Smooth muscle cell (in vitro differentiated cells): ENCODE results near the gene MAPKAPK3. TPM values are rescaled to one million over a fixed set of nuclear protein-coding genes. Genes with fewer than 3 reads are reported as not detected.
"Not testable (repeated sequence)": the region's sequence is repeated elsewhere in the genome, so short reads cannot be mapped to it uniquely, and the experiment has no call there.

Source experiments
- DNase-seq: peaks from one replicate; lab custom pipeline; 2025; ENCODE audit not compliant: unreplicated experiment; lab: John Stamatoyannopoulos, UW
- H2AFZ ChIP-seq: fragments of 200-600 bp; sonication (generic); 2 replicates; pipeline ENCODE4 v1.6.0; 2016; ENCODE audit warnings: antibody characterized with exemption, low read depth, mild to moderate bottlenecking
- H3F3A ChIP-seq: fragments of 200-600 bp; sonication (generic); 2 replicates; pipeline ENCODE4 v1.6.0; 2017; ENCODE audit warnings: antibody characterized with exemption, low read depth
- H3K27ac ChIP-seq: fragments of 200-600 bp; sonication (generic); 2 replicates; pipeline ENCODE4 v1.5.1; 2016; ENCODE audit warnings: low read depth, mild to moderate bottlenecking
- H3K27me3 ChIP-seq: fragments of 200-600 bp; sonication (generic); 2 replicates; pipeline ENCODE4 v1.6.1; 2016; ENCODE audit warnings: low read depth, mild to moderate bottlenecking
- H3K36me3 ChIP-seq: fragments of 200-600 bp; sonication (generic); 2 replicates; pipeline ENCODE4 v1.5.1; 2016; ENCODE audit warnings: low read depth
- H3K4me1 ChIP-seq: fragments of 200-600 bp; sonication (generic); 2 replicates; pipeline ENCODE4 v1.5.1; 2016; ENCODE audit warnings: low read depth
- H3K4me2 ChIP-seq: fragments of 200-600 bp; sonication (generic); 2 replicates; pipeline ENCODE4 v1.6.0; 2016; ENCODE audit warnings: mild to moderate bottlenecking
- H3K4me3 ChIP-seq: fragments of 200-600 bp; sonication (generic); 2 replicates; pipeline ENCODE4 v1.5.1; 2016; ENCODE audit warnings: mild to moderate bottlenecking
- H3K79me2 ChIP-seq: fragments of 200-600 bp; sonication (generic); 2 replicates; pipeline ENCODE4 v1.6.0; 2016; ENCODE audit warnings: low read depth, mild to moderate bottlenecking
- H3K9ac ChIP-seq: fragments of 200-600 bp; sonication (generic); 2 replicates; pipeline ENCODE4 v1.6.0; 2016; ENCODE audit warnings: low read depth
- H3K9me3 ChIP-seq: fragments of 200-600 bp; sonication (generic); replicated peaks from 2 replicates; pipeline ENCODE4 v1.5.1; 2016; ENCODE audit warnings: low read depth
- H4K20me1 ChIP-seq: fragments of 200-600 bp; sonication (generic); 2 replicates; pipeline ENCODE4 v1.6.0; 2016; ENCODE audit warnings: low read depth
- WGBS: methylation state at CpG from one replicate; pipeline ENCODE4 v1.1.7; 2016; ENCODE audit warnings: low lambda C conversion rate; 5-methylcytosine and 5-hydroxymethylcytosine counted together
- polyA plus RNA-seq: library from polyadenylated mRNA; unstranded; fragments of >200 nt; fragmentation: Nextera tagmentation; extraction: Ambion mirVana; gene quantifications from 2 replicates; pipeline ENCODE4 v1.2.1, GENCODE V29; 2016
- total RNA-seq: library from RNA; depleted of rRNA; stranded (reverse); fragments of >200 nt; gene quantifications from 2 replicates; pipeline ENCODE4 v1.2.3, GENCODE V29; 2014
- TF ChIP-seq, protein P1 (sequence below): fragments of 200-600 bp; sonication (generic); IDR thresholded peaks from 2 replicates; pipeline ENCODE4 v1.5.1; 2017; ENCODE audit warnings: borderline replicate concordance, mild to moderate bottlenecking, antibody characterized with exemption; ENCODE audit not compliant: insufficient read depth, poor library complexity, severe bottlenecking

The MAPKAPK3 gene
- total and polyA plus RNA-seq, 2 experiments from 2014 or later: 17.1 to 18.7 TPM

DNA sequence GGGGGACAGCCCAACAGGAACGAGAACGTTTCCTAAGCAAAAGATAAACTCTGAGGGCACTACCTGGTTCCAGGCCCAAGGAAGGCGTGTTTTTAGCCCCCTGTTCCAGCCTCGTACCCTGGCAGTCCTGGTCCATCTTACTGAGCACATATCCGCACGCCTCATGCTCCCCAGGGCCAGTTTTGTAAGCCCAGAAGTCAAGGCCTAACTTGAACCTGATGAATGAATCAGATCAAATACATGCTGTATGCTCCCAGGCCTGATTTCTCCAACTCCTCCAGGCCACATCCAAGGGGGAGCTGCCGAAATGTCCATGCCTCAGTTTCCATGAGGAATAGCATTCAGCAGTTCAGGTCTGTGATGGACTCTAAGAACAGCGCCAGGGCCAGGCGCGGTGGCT, 43.4 kb downstream of the MAPKAPK3 start:
- Histone ChIP-seq H3K36me3 (no peaks in the 10 kb centered on the region), H3K9ac (no peak overlapping the region), H3F3A (no peaks in the 10 kb centered on the region), H2AFZ (no peak overlapping the region), H3K27me3 (no peaks in the 10 kb centered on the region), H3K4me1 (no peaks in the 10 kb centered on the region), H3K9me3 (no peaks in the 10 kb centered on the region), H3K79me2 (no peaks in the 10 kb centered on the region), H3K4me2 (no peak overlapping the region), H3K27ac (no peak overlapping the region), H3K4me3 (no peak overlapping the region), H4K20me1 (no peaks in the 10 kb centered on the region)
- TF ChIP-seq, protein P1, sequence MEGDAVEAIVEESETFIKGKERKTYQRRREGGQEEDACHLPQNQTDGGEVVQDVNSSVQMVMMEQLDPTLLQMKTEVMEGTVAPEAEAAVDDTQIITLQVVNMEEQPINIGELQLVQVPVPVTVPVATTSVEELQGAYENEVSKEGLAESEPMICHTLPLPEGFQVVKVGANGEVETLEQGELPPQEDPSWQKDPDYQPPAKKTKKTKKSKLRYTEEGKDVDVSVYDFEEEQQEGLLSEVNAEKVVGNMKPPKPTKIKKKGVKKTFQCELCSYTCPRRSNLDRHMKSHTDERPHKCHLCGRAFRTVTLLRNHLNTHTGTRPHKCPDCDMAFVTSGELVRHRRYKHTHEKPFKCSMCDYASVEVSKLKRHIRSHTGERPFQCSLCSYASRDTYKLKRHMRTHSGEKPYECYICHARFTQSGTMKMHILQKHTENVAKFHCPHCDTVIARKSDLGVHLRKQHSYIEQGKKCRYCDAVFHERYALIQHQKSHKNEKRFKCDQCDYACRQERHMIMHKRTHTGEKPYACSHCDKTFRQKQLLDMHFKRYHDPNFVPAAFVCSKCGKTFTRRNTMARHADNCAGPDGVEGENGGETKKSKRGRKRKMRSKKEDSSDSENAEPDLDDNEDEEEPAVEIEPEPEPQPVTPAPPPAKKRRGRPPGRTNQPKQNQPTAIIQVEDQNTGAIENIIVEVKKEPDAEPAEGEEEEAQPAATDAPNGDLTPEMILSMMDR: no peak
- 92% methylated on average over 10 of the region's 10 CpGs for WGBS
- DNase-seq: no peak

DNA sequence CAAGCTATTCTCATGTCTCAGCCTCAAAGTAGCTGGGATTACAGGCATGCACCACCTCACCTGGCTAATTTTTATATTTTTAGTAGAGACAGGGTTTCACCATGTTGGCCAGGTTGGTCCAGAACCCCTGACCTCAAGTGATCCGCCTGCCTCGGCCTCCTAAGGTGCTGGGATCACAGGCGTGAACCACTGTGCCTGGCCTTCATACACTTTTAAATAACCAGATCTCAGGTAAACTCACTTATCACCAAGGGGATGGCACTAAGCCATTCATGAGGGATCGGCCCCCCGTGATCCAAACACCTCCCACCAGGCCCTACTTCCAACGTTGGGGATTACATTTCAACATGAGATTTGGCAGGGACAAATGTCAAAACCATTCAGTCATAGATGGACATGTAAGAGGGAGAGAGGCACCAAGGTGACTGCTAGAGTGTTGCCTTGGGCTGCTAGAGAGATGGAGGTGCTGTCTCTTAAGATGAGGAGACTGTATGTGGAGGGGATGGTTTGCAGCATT, 44.4 kb downstream of the MAPKAPK3 start:
- Histone ChIP-seq H3K36me3 (no peaks in the 10 kb centered on the region), H3K27me3 (no peaks in the 10 kb centered on the region), H3K4me3 (no peak overlapping the region), H3K4me1 (no peaks in the 10 kb centered on the region), H3K9me3 (no peaks in the 10 kb centered on the region), H3F3A (no peaks in the 10 kb centered on the region), H2AFZ (no peak overlapping the region), H3K27ac (no peak overlapping the region), H3K4me2 (no peak overlapping the region), H3K79me2 (no peaks in the 10 kb centered on the region), H4K20me1 (no peaks in the 10 kb centered on the region), H3K9ac (no peak overlapping the region)
- WGBS: 89% methylated on average over 6 of the region's 6 CpGs
- TF ChIP-seq, protein P1: no peak
- no peak for DNase-seq

DNA sequence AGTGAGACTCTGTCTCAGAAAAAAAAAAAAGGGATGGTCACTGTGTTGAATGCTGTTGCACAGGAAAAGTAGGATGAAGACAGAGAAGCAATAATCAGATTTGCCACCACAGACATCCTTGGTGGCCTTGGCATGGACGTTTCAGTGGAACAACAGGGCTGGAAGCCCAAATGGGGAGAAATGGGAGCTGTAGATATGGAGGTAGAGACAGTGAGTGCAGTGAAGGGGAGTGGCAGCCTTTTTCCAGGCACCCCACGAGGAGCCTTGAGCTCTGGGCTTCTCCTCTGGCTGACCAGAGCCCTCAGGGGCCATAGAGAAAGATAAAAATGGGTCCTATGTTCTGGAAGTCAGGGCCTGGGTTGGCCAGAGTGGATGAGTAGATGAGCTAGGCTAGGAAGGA, 45.5 kb downstream of the MAPKAPK3 start:
- TF ChIP-seq, protein P1: no peak
- H3K9ac ChIP-seq: no peak overlapping the region
- H4K20me1 ChIP-seq: no peaks in the 10 kb centered on the region
- H3K4me2 ChIP-seq: no peak overlapping the region
- no peak for DNase-seq
- no peak overlapping the region for H3K27ac ChIP-seq
- H3K27me3 ChIP-seq: no peaks in the 10 kb centered on the region
- no peaks in the 10 kb centered on the region for H3K36me3 ChIP-seq
- 75% methylated on average over 2 of the region's 2 CpGs for WGBS
- H3F3A ChIP-seq: no peaks in the 10 kb centered on the region
- H3K79me2 ChIP-seq: no peaks in the 10 kb centered on the region
- H3K9me3 ChIP-seq: no peaks in the 10 kb centered on the region
- no peaks in the 10 kb centered on the region for H3K4me1 ChIP-seq
- no peak overlapping the region for H2AFZ ChIP-seq
- no peak overlapping the region for H3K4me3 ChIP-seq

DNA sequence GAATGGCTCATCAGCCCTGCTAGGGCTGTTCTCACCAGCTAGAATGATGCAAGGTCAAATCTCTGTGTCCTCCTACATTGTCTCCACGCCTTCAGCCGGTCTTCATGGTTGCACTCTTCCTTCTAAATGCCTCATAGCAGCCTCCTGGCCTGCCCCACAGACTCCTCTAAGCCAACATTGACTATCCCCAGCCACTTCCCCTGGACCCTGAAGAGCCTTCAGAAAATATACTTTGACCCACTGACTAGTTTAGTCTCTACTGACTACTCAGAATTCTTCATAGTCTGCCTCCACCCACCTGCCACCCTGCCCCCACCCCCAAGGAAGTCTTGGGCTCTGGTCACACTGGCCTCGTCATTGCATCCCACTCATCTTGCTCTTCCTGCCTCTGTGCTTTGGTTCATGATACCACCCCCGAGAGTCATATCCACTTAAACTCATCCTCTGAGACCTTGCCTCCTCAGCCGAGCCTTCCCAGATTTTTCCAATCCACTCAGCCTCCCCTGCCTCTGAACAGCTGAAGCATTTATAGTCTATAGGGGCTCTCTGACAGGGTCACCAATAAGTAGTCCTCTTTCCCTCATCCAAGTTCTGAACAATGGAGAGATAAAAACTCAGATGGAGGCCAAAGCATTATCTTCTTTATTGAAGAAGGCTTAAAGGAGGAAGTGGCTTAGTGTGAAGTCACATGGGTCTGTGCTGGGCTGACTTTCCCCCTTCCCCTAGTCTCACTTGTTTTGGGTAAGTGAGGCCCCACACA, 48.3 kb downstream of the MAPKAPK3 start:
- TF ChIP-seq, protein P1: no peak

DNA sequence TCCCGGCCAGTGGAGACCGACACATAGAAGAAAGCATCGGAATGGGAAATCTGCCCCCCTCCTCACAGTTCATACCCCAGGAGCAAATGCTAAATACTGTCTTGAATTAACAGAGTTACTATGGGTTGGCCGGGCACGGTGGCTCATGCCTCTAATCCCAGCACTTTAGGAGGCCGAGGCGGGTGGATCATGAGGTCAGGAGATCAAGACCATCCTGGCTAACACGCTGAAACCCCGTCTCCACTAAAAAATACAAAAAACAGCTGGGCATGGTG, 48.8 kb downstream of the MAPKAPK3 start:
- H3K4me2 ChIP-seq, DNase-seq, H3F3A ChIP-seq, H3K9me3 ChIP-seq, H3K36me3 ChIP-seq, H3K79me2 ChIP-seq, H4K20me1 ChIP-seq, H3K4me3 ChIP-seq, H3K27ac ChIP-seq, H3K4me1 ChIP-seq, H2AFZ ChIP-seq, H3K27me3 ChIP-seq, H3K9ac ChIP-seq: not testable (repeated sequence)
- WGBS: 95% methylated on average over 9 of the region's 9 CpGs

More for the DNA sequence above, 48.3 kb downstream of the MAPKAPK3 start:
- H3F3A ChIP-seq: no peaks in the 10 kb centered on the region
- H2AFZ ChIP-seq: no peak overlapping the region
- no peaks in the 10 kb centered on the region for H3K9me3 ChIP-seq
- H3K4me2 ChIP-seq: no peak overlapping the region
- no peak overlapping the region for H3K9ac ChIP-seq
- WGBS: 70% methylated on average over 5 of the region's 5 CpGs
- no peak overlapping the region for H3K4me3 ChIP-seq
- DNase-seq: no peak
- no peaks in the 10 kb centered on the region for H4K20me1 ChIP-seq
- H3K79me2 ChIP-seq: no peaks in the 10 kb centered on the region
- no peaks in the 10 kb centered on the region for H3K27me3 ChIP-seq
- no peak overlapping the region for H3K27ac ChIP-seq
- no peaks in the 10 kb centered on the region for H3K4me1 ChIP-seq
- H3K36me3 ChIP-seq: no peaks in the 10 kb centered on the region
